Psoas muscle (tissue), 8 donors: Measurements from ENCODE around the gene ADARB1. TPM values are rescaled to one million over a fixed set of nuclear protein-coding genes. Genes with fewer than 3 reads are reported as not detected.

Experiments used
- ATAC-seq, 4 donors: fragments of 200-7000 bp; cut with Tn5 transposase; one replicate each; pipeline ENCODE4 v1.9.1; 2020; ENCODE audit warnings: moderate library complexity in 3 of 4, mild to moderate bottlenecking in 2 of 4
- DNase-seq, 2 donors: peaks; one replicate each; pipeline ENCODE4 v3.0.0-alpha.2; 2020
- H3K27ac ChIP-seq: fragments of 200-600 bp; one replicate; pipeline ENCODE4 v1.8.0; 2022
- H3K27me3 ChIP-seq, 3 donors: fragments of 200-600 bp in 1 of 3; one replicate each; pipeline versions ENCODE4 v1.6.1 to v1.8.0; 2013 to 2022; ENCODE audit warnings: low read length in 2 of 3, mild to moderate bottlenecking in 2 of 3, moderate library complexity in 1 of 3; ENCODE audit not compliant: insufficient read depth in 3 of 3
- H3K36me3 ChIP-seq, 2 donors: fragments of 200-600 bp in 1 of 2; one replicate each; pipeline versions ENCODE4 v1.6.1 to v1.8.0; 2013 to 2022; ENCODE audit warnings: low read depth in 1 of 2, mild to moderate bottlenecking in 1 of 2, moderate library complexity in 1 of 2; ENCODE audit not compliant: insufficient read depth in 1 of 2
- H3K4me1 ChIP-seq: fragments of 200-600 bp; one replicate; pipeline ENCODE4 v1.8.0; 2022
- H3K4me3 ChIP-seq: fragments of 200-600 bp; one replicate; pipeline ENCODE4 v1.8.0; 2022; ENCODE audit warnings: mild to moderate bottlenecking
- H3K9me3 ChIP-seq: fragments of 200-600 bp; one replicate; pipeline ENCODE4 v1.8.0; 2022
- CTCF ChIP-seq: fragments of 200-600 bp; IDR thresholded peaks from one replicate; pipeline ENCODE4 v1.8.0; 2022; ENCODE audit warnings: antibody characterized with exemption
- WGBS, 3 donors: extraction: QIAGEN DNeasy Blood & Tissue Kit; methylation state at CpG; one replicate each; pipeline versions ENCODE4 v1.1.6 to v1.1.7; 2013; 5-methylcytosine and 5-hydroxymethylcytosine counted together
- intact Hi-C, 2 donors: fragments of 100-400 bp; cut with DNase I; formaldehyde crosslinking; loops; one replicate each; pipeline versions ENCODE4 v1.11.0 to v1.14.2; 2022
- polyA plus RNA-seq, 3 donors: library from polyadenylated mRNA; stranded (reverse); fragments of 200-250 nt; gene quantifications; one replicate each; pipeline ENCODE4 v1.2.3, GENCODE V29; 2013
- total RNA-seq, 4 donors: library from RNA; stranded (reverse); fragmentation: NEBNext Ultra II Directional in 2 of 4; extraction: Animal tissue kit (Norgen Biotek cat#: 25700) in 2 of 4; gene quantifications; one replicate each; pipeline versions ENCODE4 v1.2.1 to v1.2.4, GENCODE V29; 2021 to 2023
- donor health status: healthy with polysubstance abuse.
- donor health status: DM: no; HTN: no; CAD: no; lungs with moderate emphysema.
- donor health status: Bipolar disorder and iron deficiency.
- donor health status: healthy.
- donor health status: DM: yes; HTN: yes; CAD: no.
- donor health status: DM: no; HTN: no; CAD: no.
- donor health status: DM: no; HTN: no; CAD: no.
- donor health status: DM: yes; HTN: yes; CAD: no.

The ADARB1 gene
- total and polyA plus RNA-seq, 7 donors: 3.8 to 22.7 (median 6.9) TPM

GRCh38 chr21:45156459-45156858 is 82.1 kb downstream of the ADARB1 start:
- Histone ChIP-seq H3K36me3 (no peaks in the 10 kb centered on the region), H3K9me3 (no peaks in the 10 kb centered on the region), H3K4me3 (no peak overlapping the region), H3K27ac (no peak overlapping the region), H3K27me3 (no peaks in the 10 kb centered on the region), H3K4me1 (peaks cover 16% of the 10 kb centered on the region)
- DNase-seq (no peak), ATAC-seq (no peak)
- no peak for TF ChIP-seq CTCF
- intact Hi-C loops: no loop called here
- 98 to 100% (median 99%) methylated on average over 3 of the region's 3 CpGs for WGBS, 3 donors

- no peak for TF ChIP-seq CTCF
- intact Hi-C loops: no loop called here
- Histone ChIP-seq H3K36me3 (no peaks in the 10 kb centered on the region), H3K9me3 (no peaks in the 10 kb centered on the region), H3K4me3 (no peak overlapping the region), H3K27ac (no peak overlapping the region), H3K27me3 (no peaks in the 10 kb centered on the region), H3K4me1 (peaks cover 30% of the 10 kb centered on the region)
- peak in 1 of 2 donors; percentile 23 for DNase-seq
- 69 to 84% (median 73%) methylated on average over 8 of the region's 8 CpGs for WGBS, 3 donors
- no peak for ATAC-seq
These were observed 83.6 kb downstream of the ADARB1 start for GRCh38 chr21:45157932-45158331.

GRCh38 chr21:45158491-45159423 is 84.4 kb downstream of the ADARB1 start:
- Histone ChIP-seq H3K27me3 (no peaks in the 10 kb centered on the region), H3K4me3 (no peak overlapping the region), H3K36me3 (no peaks in the 10 kb centered on the region), H3K9me3 (no peaks in the 10 kb centered on the region), H3K27ac (no peak overlapping the region), H3K4me1 (peaks cover 36% of the 10 kb centered on the region)
- ATAC-seq (no peak), DNase-seq (no peak)
- no peak for TF ChIP-seq CTCF
- WGBS, 3 donors: 79 to 82% (median 79%) methylated on average over 16 of the region's 16 CpGs
- intact Hi-C loops: no loop called here

- no peak for TF ChIP-seq CTCF
- Histone ChIP-seq H3K27ac (no peak overlapping the region), H3K9me3 (no peaks in the 10 kb centered on the region), H3K4me1 (peaks cover 42% of the 10 kb centered on the region), H3K27me3 (no peaks in the 10 kb centered on the region), H3K36me3 (no peaks in the 10 kb centered on the region), H3K4me3 (no peak overlapping the region)
- no peak for DNase-seq
- ATAC-seq: no peak
- intact Hi-C loops: no loop called here
- WGBS, 3 donors: 84 to 88% (median 86%) methylated on average over 7 of the region's 7 CpGs
These were observed 85.8 kb downstream of the ADARB1 start for GRCh38 chr21:45160198-45160597.
